Lower leg skin (tissue), 4 donors: ENCODE data around the gene ZRSR2. TPM values are rescaled to one million over a fixed set of nuclear protein-coding genes. Genes with fewer than 3 reads are reported as not detected.
"Not testable (repeated sequence)": the region's sequence is repeated elsewhere in the genome, so short reads cannot be mapped to it uniquely, and the experiment has no call there.

ENCODE experiments used
- DNase-seq, 2 donors: peaks; one replicate each; pipeline ENCODE4 v3.0.0-alpha.2; 2019; ENCODE audit warnings: low spot score in 2 of 2
- H3K4me3 ChIP-seq: fragments of 200-600 bp; sonication (generic); 2 replicates; pipeline ENCODE4 v1.5.1; 2017; ENCODE audit warnings: mild to moderate bottlenecking, low read depth; ENCODE audit not compliant: poor library complexity, severe bottlenecking
- POLR2A ChIP-seq, 2 donors: fragments of 450-650 bp; IDR thresholded peaks; one replicate each; pipeline ENCODE4 v1.6.1; 2016 to 2017; ENCODE audit warnings: antibody characterized with exemption in 2 of 2, mild to moderate bottlenecking in 1 of 2, moderate library complexity in 1 of 2
- WGBS, 2 donors: methylation state at CpG; one replicate each; pipeline ENCODE4 v1.1.5; 2018; 5-methylcytosine and 5-hydroxymethylcytosine counted together
- intact Hi-C: fragments of 100-400 bp; cut with DNase I; formaldehyde crosslinking; loops from one replicate; pipeline ENCODE4 v1.15.0; 2023; ENCODE audit warnings: low total_unique reads
- total RNA-seq, 4 donors: library from RNA; depleted of rRNA; stranded (reverse); fragments of >200 nt; gene quantifications; one replicate each; pipeline ENCODE4 v1.1.0, GENCODE V29; 2016
- TF ChIP-seq, protein P1 (sequence below), 3 donors: fragments of 450-650 bp; IDR thresholded peaks; one replicate each; pipeline ENCODE4 v1.5.1; 2016; ENCODE audit warnings: antibody characterized with exemption in 3 of 3, mild to moderate bottlenecking in 3 of 3, moderate library complexity in 2 of 3

The ZRSR2 gene
- total RNA-seq, 4 donors from 2014 or later, result 1.9 to 11.2 (median 4.6) TPM

DNA sequence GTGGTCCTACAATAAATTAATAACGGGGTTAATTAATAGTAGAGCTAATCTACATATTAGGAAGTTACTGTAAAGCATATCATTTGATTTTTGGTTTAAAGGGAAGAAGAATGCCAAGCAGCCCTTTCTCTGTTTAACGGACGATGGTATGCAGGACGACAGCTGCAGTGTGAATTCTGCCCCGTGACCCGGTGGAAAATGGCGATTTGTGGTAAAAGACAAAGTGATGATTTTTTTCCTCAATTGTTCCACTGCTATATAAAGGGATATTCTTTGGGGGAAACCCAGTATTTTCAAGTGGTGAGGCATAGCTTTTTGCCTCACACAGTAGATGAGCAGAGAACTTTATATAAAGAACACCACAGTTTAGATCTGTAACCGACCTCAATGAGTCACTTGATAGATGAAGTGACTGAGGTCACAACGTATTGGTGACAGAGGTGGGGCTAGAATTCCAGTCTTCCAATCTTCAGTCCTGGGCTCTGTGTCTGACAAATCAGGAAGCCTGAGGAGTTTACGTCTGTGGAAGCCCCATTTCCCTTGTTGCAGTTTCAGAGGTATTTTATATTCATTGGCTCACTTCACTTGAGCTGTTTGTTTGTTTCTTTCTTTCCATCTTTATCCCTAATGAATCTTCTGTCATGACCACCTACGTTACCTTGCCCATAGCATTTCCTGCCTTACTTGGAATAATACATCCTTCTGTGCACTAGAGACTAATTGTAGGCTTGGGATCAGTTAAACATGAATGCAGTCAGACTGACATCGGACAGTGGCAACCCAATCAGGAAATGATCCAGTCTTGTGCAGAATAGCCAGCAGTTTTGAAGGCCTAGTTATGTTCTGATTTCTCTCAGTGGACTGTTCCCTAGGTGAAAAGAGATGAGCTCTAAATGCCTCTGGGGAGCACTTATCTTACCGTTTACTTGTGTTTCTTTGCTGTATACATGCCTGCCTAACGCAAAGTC, 30.1 kb downstream of the ZRSR2 start:
- intact Hi-C loops, result no loop called here
- no peak for TF ChIP-seq POLR2A (IDR thresholded peaks at IDR 0.05)
- TF ChIP-seq, protein P1, sequence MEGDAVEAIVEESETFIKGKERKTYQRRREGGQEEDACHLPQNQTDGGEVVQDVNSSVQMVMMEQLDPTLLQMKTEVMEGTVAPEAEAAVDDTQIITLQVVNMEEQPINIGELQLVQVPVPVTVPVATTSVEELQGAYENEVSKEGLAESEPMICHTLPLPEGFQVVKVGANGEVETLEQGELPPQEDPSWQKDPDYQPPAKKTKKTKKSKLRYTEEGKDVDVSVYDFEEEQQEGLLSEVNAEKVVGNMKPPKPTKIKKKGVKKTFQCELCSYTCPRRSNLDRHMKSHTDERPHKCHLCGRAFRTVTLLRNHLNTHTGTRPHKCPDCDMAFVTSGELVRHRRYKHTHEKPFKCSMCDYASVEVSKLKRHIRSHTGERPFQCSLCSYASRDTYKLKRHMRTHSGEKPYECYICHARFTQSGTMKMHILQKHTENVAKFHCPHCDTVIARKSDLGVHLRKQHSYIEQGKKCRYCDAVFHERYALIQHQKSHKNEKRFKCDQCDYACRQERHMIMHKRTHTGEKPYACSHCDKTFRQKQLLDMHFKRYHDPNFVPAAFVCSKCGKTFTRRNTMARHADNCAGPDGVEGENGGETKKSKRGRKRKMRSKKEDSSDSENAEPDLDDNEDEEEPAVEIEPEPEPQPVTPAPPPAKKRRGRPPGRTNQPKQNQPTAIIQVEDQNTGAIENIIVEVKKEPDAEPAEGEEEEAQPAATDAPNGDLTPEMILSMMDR (IDR thresholded peaks at IDR 0.05), result no peak
- no peak for DNase-seq
- no peak overlapping the region for H3K4me3 ChIP-seq
- 84 to 85% methylated on average over 14 of the region's 14 CpGs for WGBS, 2 donors

DNA sequence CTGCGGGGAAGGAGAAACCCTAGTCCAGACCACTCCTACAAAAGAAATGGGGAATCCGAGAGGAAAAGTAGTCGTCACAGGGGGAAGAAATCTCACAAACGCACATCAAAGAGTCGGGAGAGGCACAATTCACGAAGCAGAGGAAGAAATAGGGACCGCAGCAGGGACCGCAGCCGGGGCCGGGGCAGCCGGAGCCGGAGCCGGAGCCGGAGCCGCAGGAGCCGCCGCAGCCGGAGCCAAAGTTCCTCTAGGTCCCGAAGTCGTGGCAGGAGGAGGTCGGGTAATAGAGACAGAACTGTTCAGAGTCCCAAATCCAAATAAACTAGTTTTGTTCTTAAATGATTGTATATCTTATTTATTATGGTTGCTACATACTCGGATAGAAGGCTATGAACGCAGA, 32.6 kb downstream of the ZRSR2 start:
- DNase-seq, result no peak
- no peak for TF ChIP-seq POLR2A (IDR thresholded peaks at IDR 0.05)
- TF ChIP-seq, protein P1 (IDR thresholded peaks at IDR 0.05), result no peak
- intact Hi-C loops, result no loop called here
- WGBS, 2 donors, result 95 to 96% methylated on average over 23 of the region's 23 CpGs
- no peak overlapping the region for H3K4me3 ChIP-seq

DNA sequence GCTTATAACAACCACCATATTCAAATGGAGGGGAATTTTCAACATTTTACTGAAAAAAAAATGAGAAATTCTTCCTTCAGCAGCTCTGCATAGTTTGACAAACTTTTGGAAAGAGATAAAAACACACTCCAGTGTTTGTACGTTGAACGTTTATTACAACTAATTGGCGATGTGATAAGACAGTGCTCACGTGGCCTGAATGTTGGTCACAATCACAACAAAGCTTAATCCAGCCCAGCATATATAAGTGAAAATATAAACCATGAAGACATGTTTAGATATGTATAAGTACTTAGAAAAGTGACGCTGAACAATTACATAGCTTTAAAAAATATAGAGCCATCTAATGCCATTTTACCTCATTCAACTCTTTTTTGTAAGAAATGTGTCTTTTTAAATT, 35.7 kb downstream of the ZRSR2 start:
- H3K4me3 ChIP-seq, result no peak overlapping the region
- DNase-seq, result no peak
- 82 to 87% methylated on average over 5 of the region's 5 CpGs for WGBS, 2 donors
- TF ChIP-seq, protein P1 (IDR thresholded peaks at IDR 0.05), result no peak
- TF ChIP-seq POLR2A (IDR thresholded peaks at IDR 0.05), result no peak
- intact Hi-C loops, result no loop called here

DNA sequence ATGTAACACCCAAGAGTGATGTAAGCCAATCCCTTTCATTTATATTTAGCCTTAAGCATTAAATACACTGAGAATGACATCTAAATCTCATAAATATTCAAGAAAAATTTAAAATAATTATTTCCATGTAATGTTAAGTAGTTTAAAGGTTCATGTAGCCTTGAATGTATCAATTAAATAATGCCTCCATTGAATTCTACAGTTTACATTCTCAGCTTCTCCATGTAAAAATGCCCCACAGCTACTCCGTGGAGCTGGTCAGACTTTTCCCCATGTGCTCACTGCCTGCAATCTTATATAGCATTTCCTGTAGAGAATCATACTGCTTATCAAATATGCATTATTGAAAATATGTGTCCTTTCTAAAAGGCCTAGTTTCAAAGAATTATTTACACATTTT, 38.9 kb downstream of the ZRSR2 start:
- intact Hi-C loops, result no loop called here
- TF ChIP-seq, protein P1 (IDR thresholded peaks at IDR 0.05), result no peak
- TF ChIP-seq POLR2A (IDR thresholded peaks at IDR 0.05), result no peak
- WGBS, 2 donors, result 82 to 92% methylated on average over 1 of the region's 1 CpG
- no peak overlapping the region for H3K4me3 ChIP-seq
- no peak for DNase-seq

DNA sequence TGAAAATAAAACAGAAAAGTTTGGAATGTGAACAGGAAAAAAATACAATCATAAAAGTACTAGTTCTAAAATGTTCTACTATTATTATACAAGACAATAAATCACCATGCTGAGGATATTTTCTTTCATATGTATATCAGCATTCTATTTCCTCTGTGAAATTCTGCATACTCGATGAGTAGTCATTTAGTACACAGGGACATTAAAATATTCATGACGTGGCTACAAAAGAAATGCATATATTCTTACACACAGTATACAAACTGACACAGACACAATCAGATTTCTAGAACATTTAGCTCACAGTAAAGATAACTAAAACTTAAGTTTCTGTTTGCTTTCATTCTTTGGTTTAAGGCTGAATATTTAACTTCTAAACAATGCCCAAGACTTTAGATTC, 41.1 kb downstream of the ZRSR2 start:
- intact Hi-C loops, H3K4me3 ChIP-seq, DNase-seq: not testable (repeated sequence)
- WGBS, 2 donors, result no CpG with 5 or more reads among the region's 2 CpGs

DNA sequence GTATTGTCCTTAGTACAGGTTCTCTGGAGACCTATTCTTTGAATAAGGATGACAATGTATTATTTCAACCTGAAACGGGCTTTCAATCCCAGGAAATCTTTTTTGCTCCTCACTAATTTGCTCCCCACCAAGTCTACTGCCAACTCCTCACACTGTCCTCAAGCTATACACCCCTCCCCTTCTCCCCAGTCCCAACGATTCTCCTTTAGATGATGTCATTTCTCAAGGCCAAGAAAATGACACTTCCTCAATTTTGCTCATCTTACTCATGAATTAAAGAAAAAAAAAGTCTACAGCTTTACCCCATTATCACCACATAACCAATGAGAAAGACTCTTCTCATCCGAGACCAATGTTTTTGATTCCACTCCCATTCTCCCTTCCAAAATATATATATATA, 43.8 kb downstream of the ZRSR2 start:
- no peak overlapping the region for H3K4me3 ChIP-seq
- intact Hi-C loops, result no loop called here
- TF ChIP-seq, protein P1 (IDR thresholded peaks at IDR 0.05), result no peak
- TF ChIP-seq POLR2A (IDR thresholded peaks at IDR 0.05), result no peak
- 57 to 73% methylated on average over 3 of the region's 3 CpGs for WGBS, 2 donors
- DNase-seq, result no peak
